Mucosa of rectum (tissue), 2 donors: ENCODE results near the gene EXOC6B.

Experiments used
- H3K27ac ChIP-seq, 2 donors: one replicate each; pipeline ENCODE4 v1.7.0; 2013; ENCODE audit warnings: inconsistent platforms in 2 of 2, low read depth in 2 of 2, low read length in 2 of 2
- H3K27me3 ChIP-seq, 2 donors: one replicate each; pipeline ENCODE4 v1.7.0; 2013; ENCODE audit warnings: low read length in 2 of 2; ENCODE audit not compliant: control insufficient read depth in 2 of 2, insufficient read depth in 2 of 2
- H3K36me3 ChIP-seq, 2 donors: one replicate each; pipeline ENCODE4 v1.7.0; 2013; ENCODE audit warnings: low read length in 2 of 2; ENCODE audit not compliant: control insufficient read depth in 2 of 2, insufficient read depth in 2 of 2
- H3K4me1 ChIP-seq, 2 donors: one replicate each; pipeline ENCODE4 v1.7.0; 2013; ENCODE audit warnings: low read length in 2 of 2, mild to moderate bottlenecking in 1 of 2; ENCODE audit not compliant: control insufficient read depth in 2 of 2, insufficient read depth in 2 of 2
- H3K4me3 ChIP-seq, 2 donors: one replicate each; pipeline ENCODE4 v1.7.0; 2013; ENCODE audit warnings: low read length in 2 of 2
- H3K9ac ChIP-seq, 2 donors: one replicate each; pipeline ENCODE4 v1.7.0; 2013; ENCODE audit warnings: low read length in 2 of 2, low read depth in 1 of 2, mild to moderate bottlenecking in 1 of 2
- H3K9me3 ChIP-seq, 2 donors: one replicate each; pipeline ENCODE4 v1.7.0; 2013; ENCODE audit warnings: low read length in 2 of 2; ENCODE audit not compliant: control insufficient read depth in 2 of 2
- donor health status: healthy.
- donor health status: Normal muscosa, but diverticular disease.

The EXOC6B gene

DNA sequence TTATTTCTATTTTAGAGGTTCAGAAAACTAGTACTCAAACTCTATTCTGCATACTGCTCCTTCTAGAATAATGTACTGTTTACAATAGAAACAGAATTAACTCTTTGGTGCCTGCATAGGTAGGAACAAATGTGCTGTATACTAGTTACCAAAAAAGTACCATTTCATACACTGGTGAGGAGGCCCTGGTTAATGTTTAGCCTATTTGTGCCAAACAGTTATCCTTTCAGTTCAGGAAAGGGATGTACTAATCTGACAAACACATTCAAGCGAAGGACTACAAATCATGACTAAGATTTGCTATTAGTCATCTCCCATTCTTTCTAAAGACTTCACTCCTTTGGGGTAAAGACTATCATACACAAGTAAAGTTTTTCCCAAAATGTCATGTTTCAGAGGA, 47.4 kb downstream of the EXOC6B start:
- Histone ChIP-seq H3K9ac (no peak overlapping the region), H3K27me3 (no peaks in the 10 kb centered on the region), H3K4me3 (no peak overlapping the region), H3K9me3 (no peaks in the 10 kb centered on the region), H3K36me3 (no peaks in the 10 kb centered on the region), H3K4me1 (peaks cover 0 to 2% of the 10 kb centered on the region in 2 donors), H3K27ac (no peak overlapping the region)

DNA sequence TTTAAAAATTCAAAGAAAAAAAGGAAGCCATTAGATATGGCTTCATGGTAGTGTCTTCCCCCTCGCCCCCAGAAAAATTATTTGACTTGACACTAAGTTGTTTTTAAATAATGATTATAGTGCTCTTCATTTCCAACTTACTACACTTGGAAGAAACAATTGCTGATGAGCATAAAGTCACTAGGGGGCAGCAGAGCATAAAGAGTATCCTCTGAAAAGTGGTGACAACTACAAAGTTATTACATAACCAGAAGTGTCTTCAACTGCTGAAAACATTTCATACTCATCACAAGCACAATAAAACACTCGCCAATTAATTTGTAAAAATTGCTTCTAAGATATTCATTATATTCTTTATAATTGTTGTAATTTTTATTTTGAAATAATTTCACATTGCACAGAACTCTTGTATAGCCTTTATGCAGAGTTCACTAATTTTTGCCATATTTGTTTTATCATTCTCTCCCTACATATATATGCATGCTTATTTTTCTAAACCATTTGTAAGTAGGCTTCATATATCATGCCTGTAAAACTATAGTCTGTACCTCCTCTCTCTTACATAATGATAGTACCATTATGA, 54.9 kb downstream of the EXOC6B start:
- no peak overlapping the region for H3K4me3 ChIP-seq
- H3K36me3 ChIP-seq = no peaks in the 10 kb centered on the region
- no peak overlapping the region for H3K9ac ChIP-seq
- no peaks in the 10 kb centered on the region for H3K9me3 ChIP-seq
- no peaks in the 10 kb centered on the region for H3K27me3 ChIP-seq
- H3K27ac ChIP-seq = no peak overlapping the region
- H3K4me1 ChIP-seq = no peaks in the 10 kb centered on the region

DNA sequence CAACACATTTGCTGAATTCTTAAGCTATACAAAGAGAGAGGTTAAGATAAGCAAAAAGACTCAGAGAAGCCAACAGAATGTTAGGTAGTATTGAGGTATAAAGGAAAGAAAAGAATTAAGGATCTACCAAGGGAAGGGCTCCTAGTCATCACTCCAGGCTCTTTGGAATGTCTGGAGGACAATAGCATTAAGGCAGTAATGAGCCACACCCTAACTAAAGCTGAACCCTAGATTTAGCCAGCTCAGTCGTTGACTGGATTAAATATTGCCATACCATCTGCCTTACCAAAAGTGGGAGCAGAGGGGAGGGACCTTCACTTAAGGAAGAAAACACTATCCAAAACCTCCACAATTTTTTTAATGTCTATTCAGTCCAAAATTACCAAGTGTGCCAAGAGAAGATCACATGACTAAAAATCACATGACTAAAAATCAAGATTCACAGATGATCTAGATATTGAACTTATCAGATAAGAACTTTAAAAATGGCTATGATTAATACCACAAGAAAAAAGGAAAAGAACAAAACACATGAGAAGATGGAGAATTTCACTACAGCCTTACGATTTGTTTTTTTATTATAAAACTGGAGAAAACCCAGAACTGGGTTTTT, 59.7 kb downstream of the EXOC6B start:
- Histone ChIP-seq H3K36me3 (no peaks in the 10 kb centered on the region), H3K4me1 (no peaks in the 10 kb centered on the region), H3K4me3 (no peak overlapping the region), H3K27ac (no peak overlapping the region), H3K9me3 (no peaks in the 10 kb centered on the region), H3K9ac (no peak overlapping the region), H3K27me3 (no peaks in the 10 kb centered on the region)

DNA sequence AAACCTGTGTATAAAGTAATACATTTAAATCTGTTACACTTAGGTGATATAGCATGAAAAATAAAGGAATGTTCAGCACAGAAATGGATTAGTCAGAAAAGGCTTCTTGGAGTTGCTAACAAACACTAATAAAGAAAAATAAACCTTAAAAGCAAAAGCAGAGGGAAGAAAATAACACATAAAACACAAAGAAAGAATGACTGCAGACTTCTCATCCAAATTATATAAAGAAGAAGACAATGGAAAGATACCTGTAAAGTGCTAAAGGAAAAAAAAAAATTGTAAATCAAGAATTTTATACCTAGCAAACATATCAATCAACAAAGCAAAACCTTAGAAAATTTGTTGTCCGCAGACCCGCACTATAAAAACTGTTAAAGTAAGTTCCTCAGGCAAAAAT, 63.6 kb downstream of the EXOC6B start:
- no peaks in the 10 kb centered on the region for H3K9me3 ChIP-seq
- H3K27ac ChIP-seq = no peak overlapping the region
- H3K4me3 ChIP-seq = no peak overlapping the region
- no peaks in the 10 kb centered on the region for H3K4me1 ChIP-seq
- H3K27me3 ChIP-seq = no peaks in the 10 kb centered on the region
- no peaks in the 10 kb centered on the region for H3K36me3 ChIP-seq
- H3K9ac ChIP-seq = no peak overlapping the region

DNA sequence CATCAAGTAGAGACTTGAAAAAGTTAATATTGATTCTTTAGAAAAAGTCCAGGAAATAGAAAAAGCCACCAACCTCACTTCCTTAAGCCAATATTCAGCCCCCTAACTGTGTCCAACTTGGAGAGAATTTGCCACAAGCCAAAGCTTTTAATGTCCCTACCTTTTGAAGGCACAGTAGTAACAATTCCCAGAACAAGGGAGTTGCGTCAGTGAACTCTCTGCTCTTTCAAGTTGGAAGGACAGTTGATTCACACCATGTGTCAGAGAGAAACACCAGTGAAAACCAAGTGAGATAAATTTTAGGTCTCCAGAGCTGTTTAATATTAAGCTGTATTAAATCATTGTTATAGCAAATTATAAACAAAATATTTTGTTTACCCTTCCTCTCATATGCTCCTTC, 66.1 kb downstream of the EXOC6B start:
- no peaks in the 10 kb centered on the region for H3K27me3 ChIP-seq
- H3K36me3 ChIP-seq = no peaks in the 10 kb centered on the region
- H3K9me3 ChIP-seq = no peaks in the 10 kb centered on the region
- no peaks in the 10 kb centered on the region for H3K4me1 ChIP-seq
- no peak overlapping the region for H3K9ac ChIP-seq
- no peak overlapping the region for H3K4me3 ChIP-seq
- H3K27ac ChIP-seq = no peak overlapping the region

DNA sequence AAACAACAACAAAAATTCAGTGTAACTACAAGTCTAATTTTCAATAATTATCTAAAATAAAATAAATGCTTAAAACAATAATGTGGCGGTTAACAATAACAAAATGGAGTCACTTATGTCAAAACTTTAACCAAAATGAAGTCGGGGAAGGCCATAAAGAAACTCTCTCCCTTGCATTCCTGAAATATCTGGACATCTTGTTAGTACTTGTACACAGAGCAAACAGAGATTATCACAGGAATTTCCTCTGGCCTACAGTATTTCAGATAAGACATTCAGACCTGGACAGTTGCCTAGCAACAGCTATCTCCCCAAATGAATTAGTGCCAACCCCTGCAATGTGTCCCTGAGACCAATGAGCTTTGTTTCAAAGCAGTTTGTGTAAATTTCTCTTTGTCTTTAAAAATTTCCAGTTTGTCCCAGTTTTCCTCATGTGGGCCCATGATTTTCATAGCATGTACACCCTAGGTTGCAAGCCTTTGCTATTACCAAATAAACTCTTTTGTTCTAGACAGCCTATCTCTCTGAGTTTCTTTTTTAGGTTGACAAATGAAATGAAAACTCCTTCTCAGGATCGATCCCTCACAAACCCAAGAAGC, 68.6 kb downstream of the EXOC6B start:
- Histone ChIP-seq H3K36me3 (no peaks in the 10 kb centered on the region), H3K4me1 (no peaks in the 10 kb centered on the region), H3K27me3 (no peaks in the 10 kb centered on the region), H3K27ac (no peak overlapping the region), H3K4me3 (no peak overlapping the region), H3K9ac (no peak overlapping the region), H3K9me3 (no peaks in the 10 kb centered on the region)

DNA sequence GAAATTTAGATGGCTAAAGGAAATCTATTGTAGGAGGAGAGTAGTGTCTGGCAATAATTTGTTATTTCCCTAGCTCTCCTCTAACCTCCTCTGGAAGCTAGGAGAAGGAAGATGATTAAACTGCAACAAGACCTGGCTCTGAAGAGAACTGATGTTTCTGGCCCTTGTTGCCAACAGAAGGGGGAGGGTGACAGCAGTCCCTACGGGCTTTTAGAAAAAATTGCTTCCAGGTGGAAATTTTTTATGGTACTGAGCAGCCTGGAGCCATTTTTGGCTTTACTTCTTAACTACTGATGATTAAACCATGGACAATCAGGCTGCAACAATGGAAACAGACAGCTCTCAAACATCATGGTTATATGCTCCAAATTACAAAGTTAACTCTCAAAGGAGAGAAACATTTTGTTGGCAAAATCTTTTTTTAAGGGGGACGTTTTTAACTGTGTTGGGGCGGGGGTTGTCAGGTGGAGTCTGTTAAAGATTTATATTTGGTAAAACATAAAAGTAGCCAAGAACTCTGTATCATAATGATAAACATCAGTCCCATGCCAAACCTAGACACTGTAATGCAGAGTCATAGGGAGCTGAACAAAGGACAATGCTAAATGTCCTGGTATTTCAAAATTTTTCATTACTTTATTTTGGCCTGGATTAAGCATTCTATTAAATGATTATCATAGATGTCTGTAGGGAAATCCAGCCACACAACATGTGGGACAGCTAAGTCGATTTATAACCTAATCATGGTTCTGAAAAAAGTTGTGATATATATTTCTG, 70.0 kb downstream of the EXOC6B start:
- Histone ChIP-seq H3K4me1 (no peaks in the 10 kb centered on the region), H3K27ac (no peak overlapping the region), H3K4me3 (no peak overlapping the region), H3K36me3 (no peaks in the 10 kb centered on the region), H3K27me3 (no peaks in the 10 kb centered on the region), H3K9ac (no peak overlapping the region), H3K9me3 (no peaks in the 10 kb centered on the region)

DNA sequence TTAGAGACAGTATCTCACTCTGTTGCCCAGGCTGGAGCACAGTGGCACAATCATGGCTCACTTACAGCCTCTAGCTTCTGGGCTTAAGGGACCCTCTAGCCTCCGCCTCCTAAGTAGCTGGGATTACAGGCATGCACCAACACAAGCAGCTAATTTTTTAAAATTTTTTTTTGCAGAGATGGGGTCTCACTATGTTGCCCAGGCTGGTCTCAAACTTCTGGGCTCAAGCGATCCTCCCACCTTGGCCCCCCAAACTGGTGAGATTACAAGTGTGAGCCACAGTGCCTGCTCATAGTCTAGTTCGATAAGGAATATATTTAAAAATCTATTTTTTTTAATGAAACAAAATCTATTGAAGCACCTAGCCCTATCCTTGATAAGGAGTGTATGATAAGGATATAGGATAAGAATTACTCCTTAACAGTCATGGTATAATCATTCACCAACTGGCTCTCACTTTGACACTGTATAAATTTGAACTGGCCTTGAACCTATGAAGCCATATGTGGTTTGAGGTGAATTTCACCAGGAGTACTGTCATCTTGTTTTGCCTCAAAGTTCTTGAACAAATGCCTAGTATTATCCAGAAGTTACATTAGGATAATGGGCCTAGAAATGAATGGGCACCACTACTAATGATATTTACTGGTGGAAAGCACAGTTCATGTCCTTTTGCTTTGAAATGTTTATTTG, 71.1 kb downstream of the EXOC6B start:
- H3K27ac ChIP-seq = no peak overlapping the region

DNA sequence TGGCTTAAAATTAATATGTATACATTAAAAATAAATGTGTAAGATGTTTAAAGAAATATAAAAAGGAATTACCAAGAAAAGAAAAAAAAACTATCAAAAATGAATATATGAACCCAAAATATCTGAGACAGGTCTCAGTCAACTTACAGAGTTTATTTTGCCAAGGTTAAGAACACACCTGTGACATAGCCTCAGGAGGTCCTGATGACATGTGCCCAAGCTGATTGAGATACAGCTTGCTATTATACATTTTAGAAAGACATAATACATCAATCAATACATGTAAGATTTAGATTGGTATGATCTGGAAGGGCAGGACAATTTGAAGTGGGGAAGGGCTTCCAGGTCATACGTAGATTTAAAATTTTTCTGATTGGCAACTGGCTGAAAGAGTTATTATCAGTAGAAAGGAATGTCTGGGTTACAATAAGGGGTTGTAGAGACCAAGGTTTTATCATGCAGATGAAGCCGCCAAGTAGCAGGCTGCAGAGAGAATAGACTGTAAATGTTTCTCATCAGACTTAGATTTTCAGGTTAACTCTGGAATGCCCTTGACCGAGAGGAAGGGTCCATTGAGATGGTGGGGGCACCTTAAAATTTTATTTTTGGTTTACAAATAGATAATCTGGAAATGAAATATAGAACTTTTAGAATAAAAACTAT, 74.7 kb downstream of the EXOC6B start:
- Histone ChIP-seq H3K27ac (no peak overlapping the region), H3K9me3 (no peaks in the 10 kb centered on the region), H3K9ac (no peak overlapping the region), H3K27me3 (no peaks in the 10 kb centered on the region), H3K36me3 (no peaks in the 10 kb centered on the region), H3K4me3 (no peak overlapping the region), H3K4me1 (no peaks in the 10 kb centered on the region)

More for the DNA sequence above, 71.1 kb downstream of the EXOC6B start:
- Histone ChIP-seq H3K27me3 (no peaks in the 10 kb centered on the region), H3K9me3 (no peaks in the 10 kb centered on the region), H3K4me3 (no peak overlapping the region), H3K9ac (no peak overlapping the region), H3K36me3 (no peaks in the 10 kb centered on the region), H3K4me1 (no peaks in the 10 kb centered on the region)
